NCI-H2227 (cell line): ENCODE measurements around the gene RBBP8NL.

Source experiments
- DNase-seq: peaks from one replicate; lab custom pipeline; 2025; ENCODE audit not compliant: unreplicated experiment; lab: John Stamatoyannopoulos, UW

Gene RBBP8NL

GRCh38 chr20:62408640-62409039, 18.7 kb downstream of the RBBP8NL start:
- no peak for DNase-seq

GRCh38 chr20:62408055-62408454, 19.3 kb downstream of the RBBP8NL start:
- DNase-seq, result no peak

GRCh38 chr20:62407221-62407992, 19.9 kb downstream of the RBBP8NL start, which contains the start of gene CABLES2:
TSS of gene CABLES2 (minus strand) at chr20:62407285. CDS start at chr20:62407276, 9 bp downstream.
- DNase-seq, result peak; percentile 96

DNA sequence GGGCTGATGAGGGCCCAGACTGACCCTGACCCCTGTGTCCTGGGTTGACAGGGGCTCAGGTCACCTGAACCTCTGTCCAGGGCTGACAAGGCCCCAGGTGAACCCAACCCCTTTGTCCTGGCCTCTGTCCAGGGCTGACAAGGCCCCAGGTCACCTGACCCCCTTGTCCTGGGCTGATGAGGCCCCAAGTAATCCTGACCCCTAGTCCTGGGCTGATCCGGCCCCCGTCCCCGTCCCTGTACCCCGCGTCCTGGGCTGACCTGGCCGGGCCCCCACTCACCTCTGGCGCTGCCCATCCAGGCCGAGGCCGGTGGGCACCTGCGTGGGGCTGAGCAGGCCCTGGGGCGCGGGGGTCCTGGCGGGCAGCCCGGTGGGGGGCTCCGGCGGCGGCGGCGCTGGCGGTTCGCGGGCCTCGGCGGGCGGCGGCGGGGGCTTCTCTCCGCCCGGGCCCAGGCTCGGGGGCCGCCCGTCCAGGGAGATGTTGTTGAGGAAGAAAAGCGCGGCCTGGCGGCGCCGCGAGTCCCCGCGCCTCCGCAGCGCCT, 20.6 kb downstream of the RBBP8NL start:
- no peak for DNase-seq

DNA sequence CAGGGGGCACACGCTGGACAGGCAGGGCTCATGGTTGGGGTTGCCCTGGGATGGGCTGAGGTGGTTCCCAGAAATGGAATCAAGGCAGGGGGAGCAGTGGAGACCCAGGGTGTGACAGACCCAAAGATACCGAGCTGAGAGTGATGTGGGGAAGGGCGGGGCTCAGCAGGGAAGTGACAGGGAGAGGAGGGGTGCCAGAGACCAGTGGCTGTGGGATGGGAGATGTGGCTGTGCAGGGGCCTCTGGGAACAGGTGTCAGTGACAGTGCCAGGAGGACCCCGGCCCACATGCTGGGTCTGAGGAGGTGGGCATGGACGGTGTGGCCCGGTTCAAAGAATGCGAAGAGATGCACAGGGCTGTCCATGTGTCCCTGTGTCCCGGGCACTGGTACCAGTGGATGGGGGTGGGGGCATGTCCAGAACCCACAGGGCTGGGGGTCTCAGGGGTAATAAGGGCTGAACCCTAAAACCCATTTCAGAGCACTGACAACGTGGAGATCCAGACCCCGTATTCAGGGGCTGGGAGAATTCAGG, 21.3 kb downstream of the RBBP8NL start:
- no peak for DNase-seq

DNA sequence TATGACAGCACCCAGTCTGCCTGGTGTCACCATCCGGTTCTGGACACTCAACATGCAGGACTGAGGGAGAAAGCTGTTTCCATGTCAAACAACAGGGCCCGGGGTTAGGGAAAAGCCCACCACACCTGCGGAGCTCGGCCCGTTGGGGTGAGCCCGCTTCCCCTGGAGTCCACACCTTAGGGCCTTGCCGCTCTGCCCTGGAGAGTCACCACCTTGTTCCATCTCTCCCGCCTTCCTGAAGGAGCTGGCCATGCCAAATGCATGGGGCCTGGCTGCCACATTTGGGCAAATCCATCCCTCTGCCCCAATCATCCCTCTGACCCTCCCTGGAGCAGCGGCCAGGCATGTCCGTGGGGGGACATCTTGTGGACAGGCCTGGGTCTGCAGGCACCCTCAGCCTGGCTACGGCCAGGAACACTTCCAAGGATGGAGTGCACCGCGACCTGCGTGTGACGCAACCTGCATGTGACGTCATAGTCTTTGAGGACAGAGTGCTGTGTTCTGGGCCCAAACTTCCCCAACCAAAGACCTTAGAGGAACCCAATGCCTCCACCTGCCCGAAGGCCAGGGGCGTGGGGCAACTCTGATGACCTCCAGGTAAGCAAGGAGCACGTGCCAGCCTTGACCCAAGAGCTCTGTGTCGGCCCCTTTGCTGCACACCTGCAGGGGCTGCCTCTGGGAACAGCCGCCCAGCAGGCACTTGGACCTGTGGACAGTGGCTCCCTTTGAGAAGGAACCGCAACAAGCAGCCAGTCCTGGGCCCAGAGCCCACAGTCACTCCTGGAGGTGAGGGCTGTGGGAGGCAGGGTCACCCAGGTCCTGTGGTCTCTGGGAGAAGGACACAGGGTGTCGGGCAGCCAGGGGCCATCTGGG, 22.0 kb downstream of the RBBP8NL start:
- DNase-seq, result peak; percentile 61

GRCh38 chr20:62404761-62405107, 22.6 kb downstream of the RBBP8NL start:
- no peak for DNase-seq

DNA sequence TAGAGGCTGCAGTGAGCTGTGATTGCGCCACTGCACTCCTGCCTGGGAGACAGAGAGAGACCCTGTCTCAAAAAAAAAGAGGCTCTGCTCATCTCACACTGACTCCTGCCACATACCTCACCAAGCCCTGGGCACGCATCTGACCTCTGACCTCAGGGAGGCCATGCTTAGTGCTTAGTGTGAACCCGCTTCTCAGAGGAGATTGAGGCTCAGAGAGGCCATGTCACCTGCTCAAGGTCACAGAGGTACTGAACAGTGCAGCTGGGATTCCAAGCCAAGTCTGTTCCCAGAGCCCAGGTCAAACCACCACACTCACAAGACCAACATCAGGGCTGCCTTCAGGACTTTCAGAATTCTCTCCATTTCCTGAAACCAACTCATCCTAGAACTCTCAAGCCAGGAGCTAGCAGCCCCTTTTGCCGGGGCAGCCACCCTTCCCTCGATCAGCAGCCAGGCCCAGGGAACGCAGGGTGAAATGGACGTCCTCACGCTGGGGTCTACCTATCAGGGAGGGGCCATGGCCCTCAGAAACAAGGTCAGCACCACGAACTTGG, 23.1 kb downstream of the RBBP8NL start:
- DNase-seq, result no peak

- DNase-seq, result no peak
Observed at GRCh38 chr20:62403331-62403730, 24.0 kb downstream of the RBBP8NL start.

- no peak for DNase-seq
Observed at GRCh38 chr20:62402456-62403150, 24.7 kb downstream of the RBBP8NL start.

GRCh38 chr20:62401331-62401779, 26.0 kb downstream of the RBBP8NL start:
- DNase-seq, result no peak

- DNase-seq, result no peak
Observed at GRCh38 chr20:62400541-62400940, 26.8 kb downstream of the RBBP8NL start.

- DNase-seq, result peak; percentile 50
Observed at GRCh38 chr20:62400021-62400420, 27.3 kb downstream of the RBBP8NL start.

DNA sequence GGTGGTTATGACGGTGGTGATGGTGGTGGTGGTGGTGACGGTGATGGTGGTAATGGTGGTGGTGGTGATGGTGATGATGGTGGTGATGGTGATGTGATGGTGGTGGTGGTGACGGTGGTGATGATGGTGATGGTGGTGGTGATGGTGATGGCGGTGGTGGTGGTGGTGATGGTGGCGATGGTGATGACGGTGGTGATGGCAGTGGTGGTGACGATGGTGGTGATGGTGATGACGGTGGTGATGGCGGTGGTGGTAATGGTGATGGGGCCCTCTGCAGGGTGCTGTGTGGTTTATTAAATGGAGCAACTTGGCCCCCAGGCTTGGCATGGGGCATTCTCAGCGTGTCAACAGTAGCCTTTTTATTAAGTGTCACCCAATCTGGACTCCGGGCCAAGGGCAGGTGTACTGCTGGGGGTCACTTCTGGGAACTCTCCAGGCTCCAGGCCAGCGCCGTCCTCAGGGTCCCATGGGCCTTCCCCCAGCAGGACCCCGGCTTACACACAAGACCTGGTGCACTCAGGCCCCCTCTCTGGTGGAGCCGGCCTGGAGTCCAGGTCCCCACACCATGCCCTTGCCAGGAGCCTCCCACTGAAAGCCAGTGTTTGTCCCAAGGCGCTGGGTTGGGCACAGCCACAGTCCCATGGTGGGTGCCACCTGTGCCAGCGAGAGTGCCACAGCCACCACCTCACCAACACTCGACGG, 29.1 kb downstream of the RBBP8NL start:
- DNase-seq, result no peak

GRCh38 chr20:62396367-62397239, 30.7 kb downstream of the RBBP8NL start:
- no peak for DNase-seq

- DNase-seq, result no peak
Observed at GRCh38 chr20:62395311-62396242, 31.8 kb downstream of the RBBP8NL start.

- no peak for DNase-seq
Observed at GRCh38 chr20:62394248-62395245, 32.8 kb downstream of the RBBP8NL start.
